NCI-H345 treated with DMSO at 0.1 percent for 48 hours (cell line): ENCODE data around the gene SNTB2.
A peak's percentile ranks its signal among the peaks of the same experiment; 100 is the strongest.

Experiments
- DNase-seq: peaks from one replicate; lab custom pipeline; 2025; ENCODE audit not compliant: unreplicated experiment; lab: John Stamatoyannopoulos, UW

The SNTB2 gene

GRCh38 chr16:69316595-69317034 is 129.7 kb downstream of the SNTB2 start:
- no peak for DNase-seq

DNA sequence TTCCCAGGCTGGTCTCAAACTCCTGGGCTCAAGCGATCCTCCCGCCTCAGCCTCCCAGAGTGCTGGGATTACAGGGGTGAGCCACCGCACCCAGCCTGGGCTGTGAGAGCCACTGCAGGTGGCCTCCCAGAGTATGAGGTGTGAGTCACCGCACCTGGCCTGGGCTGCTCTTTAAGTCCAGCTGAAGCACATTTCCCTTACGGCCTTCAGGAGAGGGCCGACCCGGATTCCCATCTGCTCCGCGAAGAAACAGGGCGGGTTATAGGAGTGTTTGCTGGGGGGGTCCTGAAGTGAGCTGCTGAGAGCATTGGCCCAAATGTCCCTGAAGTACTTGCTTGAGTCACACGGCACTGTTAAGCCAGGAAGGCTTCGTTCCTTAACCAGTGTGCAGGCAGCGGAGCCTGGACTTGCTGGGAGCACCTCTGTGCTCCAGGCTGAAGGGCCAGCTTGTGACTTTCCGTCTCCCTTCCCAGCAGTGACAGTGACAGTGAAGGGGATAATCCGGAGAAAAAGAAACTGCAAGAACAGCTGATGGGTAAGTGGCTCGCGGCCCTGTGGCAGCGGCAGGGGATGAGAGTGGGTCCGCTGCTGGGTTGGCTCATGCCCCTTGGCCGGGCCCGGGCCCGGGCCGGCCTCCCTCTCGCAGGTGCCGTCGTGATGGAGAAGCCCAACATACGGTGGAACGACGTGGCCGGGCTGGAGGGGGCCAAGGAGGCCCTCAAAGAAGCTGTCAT is 131.4 kb downstream of the SNTB2 start:
- no peak for DNase-seq

DNA sequence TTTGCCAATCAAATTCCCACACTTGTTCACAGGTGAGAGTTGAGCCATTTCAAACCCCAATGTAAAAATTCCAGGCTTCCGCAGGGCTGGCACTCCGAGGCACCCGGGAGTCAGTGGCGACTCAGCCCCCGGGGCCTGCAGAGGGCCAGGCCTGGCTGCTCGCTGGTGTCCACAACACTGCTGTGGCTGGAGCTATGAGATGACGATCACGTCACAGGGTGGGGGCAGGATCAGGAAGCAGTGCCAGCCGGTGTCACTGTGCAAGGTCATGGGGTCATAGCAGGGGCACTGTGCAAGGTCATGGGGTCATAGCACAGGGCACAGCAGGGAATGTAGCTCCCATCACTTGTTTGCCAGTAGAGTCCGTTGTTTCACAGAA is 131.9 kb downstream of the SNTB2 start:
- DNase-seq, result no peak

GRCh38 chr16:69319381-69319780 is 132.4 kb downstream of the SNTB2 start:
- no peak for DNase-seq

DNA sequence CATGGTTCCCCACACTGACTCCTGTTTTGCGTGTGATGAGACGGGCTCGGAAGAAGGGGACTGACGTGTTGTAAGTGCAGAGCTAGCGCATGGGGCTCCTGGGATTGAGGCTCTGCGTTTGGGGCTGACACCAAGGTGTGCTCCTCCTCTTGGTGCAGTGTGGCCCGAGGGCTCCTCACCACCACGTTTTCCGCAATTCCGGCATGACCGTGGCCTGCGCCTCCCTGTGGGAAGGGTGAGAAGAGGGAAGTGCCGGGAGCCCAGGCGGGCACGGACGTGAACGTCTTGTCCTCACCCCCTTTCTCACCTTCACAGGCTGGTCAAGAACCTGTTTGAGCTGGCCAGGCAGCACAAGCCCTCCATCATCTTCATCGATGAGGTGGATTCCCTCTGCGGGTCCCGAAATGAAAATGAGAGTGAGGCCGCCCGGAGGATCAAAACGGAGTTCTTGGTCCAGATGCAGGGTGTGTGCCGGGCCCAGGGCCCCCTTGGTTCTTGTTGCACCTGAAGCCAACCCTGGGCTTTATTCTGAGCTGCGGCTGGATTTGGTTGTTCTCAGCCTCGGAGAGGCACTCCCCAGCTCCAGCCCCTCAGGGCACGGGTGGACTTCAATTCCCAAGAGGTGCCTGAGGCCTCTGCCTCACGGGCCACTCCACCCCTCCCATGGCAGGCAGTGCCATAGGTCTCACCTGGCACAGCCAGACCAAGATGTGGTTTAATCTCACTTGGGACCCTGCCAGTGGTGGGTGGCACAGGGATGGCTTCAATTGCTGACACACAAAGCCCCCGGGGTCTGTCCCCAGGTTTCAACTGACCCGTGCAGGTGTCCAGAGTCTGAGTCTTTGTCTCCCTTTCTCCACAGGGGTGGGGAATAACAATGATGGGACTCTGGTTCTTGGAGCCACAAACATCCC is 133.1 kb downstream of the SNTB2 start:
- DNase-seq, result no peak

DNA sequence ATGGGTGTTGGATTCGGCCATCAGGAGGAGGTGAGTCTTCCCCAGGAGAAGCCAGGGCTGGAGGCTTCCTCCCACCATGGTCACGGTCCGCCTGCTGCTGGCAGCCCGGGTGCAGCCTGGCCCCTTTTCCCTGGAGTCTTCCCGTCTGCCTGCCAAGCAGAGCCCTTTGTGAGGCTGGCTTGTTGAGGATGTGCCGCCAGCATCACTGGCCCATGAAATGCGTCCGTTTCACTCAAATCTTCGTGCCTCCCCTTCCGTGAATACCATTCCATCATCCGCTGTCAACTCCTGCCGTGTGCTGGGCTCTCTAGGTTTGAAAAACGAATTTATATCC is 133.7 kb downstream of the SNTB2 start:
- DNase-seq, result no peak

DNA sequence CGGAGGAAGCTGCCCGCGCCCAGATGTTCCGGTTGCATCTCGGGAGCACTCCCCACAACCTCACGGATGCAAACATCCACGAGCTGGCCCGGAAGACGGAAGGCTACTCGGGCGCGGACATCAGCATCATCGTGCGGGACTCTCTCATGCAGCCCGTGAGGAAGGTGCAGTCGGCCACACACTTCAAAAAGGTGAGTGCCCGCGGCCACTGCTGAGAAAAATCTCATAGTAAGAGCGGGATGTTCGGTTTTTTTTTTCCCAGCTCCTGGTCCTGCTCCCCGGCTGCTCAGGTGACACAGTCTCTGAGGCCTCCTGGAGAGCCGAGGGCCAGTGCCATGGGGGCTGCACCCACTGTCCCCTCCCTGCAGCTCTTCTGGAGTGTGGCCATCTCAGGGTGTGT is 134.1 kb downstream of the SNTB2 start:
- DNase-seq, result no peak

DNA sequence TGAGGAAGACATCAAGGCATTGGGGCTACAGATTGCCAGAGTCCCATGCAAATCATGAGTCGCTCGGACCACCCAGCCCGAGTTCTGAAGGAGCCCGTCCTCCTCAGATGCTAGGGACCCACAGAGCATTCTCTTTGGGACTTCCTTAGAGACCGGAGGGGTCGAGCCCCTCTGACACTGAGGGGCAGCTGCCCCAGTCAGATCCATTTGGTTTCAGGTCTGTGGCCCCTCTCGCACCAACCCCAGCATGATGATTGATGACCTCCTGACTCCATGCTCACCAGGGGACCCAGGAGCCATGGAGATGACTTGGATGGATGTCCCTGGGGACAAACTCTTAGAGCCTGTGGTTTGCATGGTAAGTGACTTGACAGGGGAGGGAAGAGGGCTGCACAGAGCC is 135.4 kb downstream of the SNTB2 start:
- DNase-seq, result no peak

DNA sequence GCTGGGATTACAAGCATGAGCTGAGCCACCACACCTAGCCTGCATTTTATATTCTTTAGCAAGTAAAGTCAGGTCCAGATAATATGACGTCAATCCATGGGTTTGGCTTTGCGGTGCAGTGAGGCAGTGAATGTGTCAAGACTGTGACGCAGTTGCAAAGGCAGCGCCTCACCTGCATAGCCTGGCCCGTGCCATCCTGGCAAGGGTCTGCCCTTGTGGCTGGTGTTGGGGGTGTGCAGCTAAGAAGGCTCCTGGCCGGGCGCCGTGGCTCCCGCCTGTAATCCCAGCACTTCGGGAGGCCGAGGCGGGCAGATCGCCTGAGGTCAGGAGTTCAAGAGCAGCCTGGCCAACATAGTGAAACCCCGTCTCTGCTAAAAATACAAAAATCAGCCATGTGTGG is 136.5 kb downstream of the SNTB2 start:
- no peak for DNase-seq

- DNase-seq, result no peak
Measured at GRCh38 chr16:69324013-69324531, 137.1 kb downstream of the SNTB2 start.

DNA sequence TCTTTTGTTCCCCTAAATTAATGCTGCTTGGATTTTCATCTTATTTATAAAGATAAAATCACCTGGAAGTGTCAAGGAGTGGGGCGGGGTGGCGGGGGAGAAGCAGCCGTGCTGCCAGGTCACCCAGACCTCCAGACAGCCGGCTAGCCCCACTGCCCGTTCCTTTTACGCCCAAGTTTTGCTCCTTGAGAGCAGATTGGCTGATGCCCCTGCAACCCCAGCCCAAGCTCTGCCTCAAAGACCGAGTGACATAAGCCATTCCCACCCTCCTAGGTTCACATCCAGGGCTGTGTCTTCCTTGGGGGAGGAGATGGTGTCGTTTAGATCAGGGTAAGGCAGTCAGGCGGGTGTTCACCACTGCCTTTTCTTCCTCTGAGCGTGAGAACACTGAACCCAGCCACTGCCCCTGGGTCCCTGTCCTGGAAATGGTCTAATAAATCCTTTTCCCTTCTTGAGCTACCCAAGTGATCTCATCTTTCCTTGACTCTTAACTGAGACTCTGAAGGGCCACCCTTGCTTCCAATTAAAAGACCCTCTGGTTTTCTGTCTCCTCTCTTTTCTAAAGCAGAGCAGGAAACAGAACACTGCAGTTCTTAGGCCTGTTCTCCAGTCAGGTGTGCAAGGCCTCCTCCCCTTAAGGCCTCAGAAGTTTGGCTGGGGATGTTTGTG is 137.8 kb downstream of the SNTB2 start:
- no peak for DNase-seq

GRCh38 chr16:69325784-69326171 is 138.8 kb downstream of the SNTB2 start:
- no peak for DNase-seq

DNA sequence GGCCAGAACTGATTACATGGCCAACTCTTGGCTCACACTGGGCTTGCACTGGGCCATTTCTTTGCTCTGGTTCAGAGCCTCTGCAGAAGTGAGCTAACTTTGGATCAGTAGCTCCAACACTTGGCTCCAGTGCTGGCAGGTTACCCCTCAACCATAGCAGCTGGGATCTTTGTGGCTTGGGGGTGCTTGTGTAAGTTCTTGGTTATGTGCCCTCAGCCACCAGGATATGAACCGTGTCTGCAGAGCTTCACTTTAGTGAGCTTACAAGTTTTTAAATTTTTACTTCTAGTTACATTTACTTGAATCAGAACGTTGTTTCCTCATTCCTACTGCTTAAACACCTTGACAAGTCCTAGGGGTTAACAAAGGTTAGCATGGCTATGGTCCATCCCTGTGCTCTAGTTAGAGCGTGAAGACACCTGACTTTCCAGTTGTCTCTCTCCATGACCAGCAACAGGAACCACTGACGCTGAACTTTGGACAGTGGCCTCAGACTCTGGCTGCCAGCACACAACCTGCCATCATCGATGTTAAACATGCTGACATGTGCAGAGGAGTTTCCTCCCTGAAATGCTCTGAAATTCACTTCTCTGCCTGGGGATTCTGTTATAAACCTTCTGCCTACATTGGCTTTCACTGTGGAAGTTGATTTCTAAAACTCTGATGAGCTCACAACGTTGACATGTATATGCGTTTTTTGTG is 139.4 kb downstream of the SNTB2 start:
- no peak for DNase-seq

DNA sequence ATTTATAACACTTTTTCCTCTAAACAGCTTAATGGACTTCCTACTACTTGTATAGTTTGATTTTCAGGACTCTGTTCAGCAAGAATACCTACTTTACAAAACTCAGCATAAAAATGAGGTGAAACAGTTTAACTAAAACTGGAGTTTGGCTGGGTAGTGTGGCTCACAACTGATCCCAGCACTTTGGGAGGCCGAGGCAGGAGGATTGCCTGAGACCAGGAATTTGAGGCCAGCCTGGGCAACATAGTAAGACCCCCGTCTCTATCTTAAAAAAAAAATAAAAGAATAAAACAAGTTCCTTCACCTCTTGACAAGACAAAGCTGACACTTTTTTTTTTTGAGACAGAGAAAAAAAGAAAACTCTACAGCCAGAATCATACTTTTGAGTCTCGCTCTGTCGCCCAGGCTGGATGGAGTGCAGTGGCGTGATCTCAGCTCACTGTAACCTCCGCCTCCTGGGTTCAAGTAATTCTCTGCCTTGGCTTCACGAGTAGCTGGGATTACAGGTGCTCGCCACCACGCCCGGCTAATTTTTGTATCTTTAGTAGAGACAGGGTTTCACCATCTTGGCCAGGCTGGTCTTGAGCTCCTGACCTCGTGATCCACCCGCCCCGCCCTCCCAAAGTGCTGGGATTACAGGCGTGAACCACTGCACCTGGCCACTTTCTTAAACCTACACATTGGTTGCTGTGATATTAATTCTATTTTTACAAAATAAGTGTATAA is 140.8 kb downstream of the SNTB2 start:
- no peak for DNase-seq

- DNase-seq, result no peak
Measured at GRCh38 chr16:69328854-69329316, 141.9 kb downstream of the SNTB2 start.

- DNase-seq, result no peak
Measured at GRCh38 chr16:69329369-69330285, 142.7 kb downstream of the SNTB2 start.

DNA sequence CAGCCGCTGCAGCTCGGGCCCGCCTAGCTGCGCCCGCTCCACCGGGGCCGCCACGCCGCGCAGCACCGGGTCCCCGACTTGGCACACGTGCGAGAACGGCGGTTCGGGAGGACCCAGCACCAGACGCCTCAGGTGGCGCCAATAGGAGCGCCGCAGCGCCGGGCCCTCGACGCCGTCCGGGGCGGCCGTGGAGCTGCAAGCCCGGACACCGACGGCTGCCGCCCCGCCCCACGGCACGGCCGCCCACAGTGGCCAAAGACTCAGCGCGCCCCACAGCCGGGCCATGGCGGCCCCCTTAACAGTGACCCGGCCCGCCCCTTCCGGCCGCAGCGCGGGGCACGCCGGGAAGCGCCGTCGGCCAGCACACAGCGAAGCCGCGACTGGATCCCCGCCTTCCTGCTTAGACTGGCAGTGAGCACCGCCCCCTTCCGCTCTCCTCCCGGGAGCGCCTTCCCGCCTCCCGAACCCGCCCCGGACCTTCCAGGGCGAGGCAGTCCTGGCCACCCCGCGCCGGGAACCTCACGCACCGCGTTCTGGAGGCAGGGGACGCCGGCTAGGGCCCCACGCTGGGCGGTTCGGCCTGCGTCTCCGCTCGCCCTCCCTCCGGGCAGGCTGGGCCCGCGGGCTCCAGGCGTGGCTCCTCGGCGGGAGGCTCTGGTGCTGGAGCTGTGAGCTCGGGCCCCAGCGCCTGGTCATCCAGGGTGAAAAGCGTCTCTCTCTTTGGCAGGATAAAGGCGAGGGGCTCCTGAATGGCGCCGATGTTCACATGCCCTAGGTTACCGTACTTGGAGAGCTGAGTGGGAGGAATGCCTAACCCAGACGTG is 143.5 kb downstream of the SNTB2 start, which contains the start of gene PDF:
TSS of gene PDF (minus strand) at position 303 of the 824 bp plus-strand sequence. CDS start at position 285, 18 bp downstream.
- peak; percentile 71 for DNase-seq

- no peak for DNase-seq
Measured at GRCh38 chr16:69334696-69335095, 147.7 kb downstream of the SNTB2 start.
